ENCODE results near the gene FKBP8. TPM values are rescaled to one million over a fixed set of nuclear protein-coding genes. Genes with fewer than 3 reads are reported as not detected.

Gene FKBP8
- total and polyA plus RNA-seq, 2 of the 4 experiments (the other 2 are of a cell fraction) = 153 to 289 TPM

DNA sequence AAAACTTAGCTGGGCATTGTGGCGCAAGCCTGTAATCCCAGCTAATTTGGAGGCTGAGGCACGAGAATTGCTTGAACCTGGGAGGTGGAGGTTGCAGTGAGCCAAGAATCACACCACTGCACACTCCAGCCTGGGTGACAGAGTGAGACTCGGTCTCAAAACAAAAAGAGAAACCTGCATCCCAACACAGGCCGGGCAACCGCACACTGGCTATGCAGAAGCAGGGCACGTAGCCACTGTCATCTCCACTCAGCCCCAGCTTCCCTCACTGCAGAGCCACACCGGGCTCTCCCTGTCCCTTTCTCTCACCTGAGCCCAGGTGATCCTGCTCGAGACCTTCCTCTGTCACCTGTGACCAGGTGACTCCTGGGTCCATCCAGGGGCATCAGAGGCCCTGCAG, 33.2 kb downstream of the FKBP8 start:
- Histone ChIP-seq H2BK20ac (ENCODE audit: low read depth, low read length) (no peak overlapping the region), H3K56ac (ENCODE audit: extremely low read depth, insufficient read depth, low read length) (no peak overlapping the region), H3K79me1 (ENCODE audit: low read depth in 1 of 2, low read length in 2 of 2) (peaks cover 10 to 92% of the 10 kb centered on the region in 2 experiments; a peak in 3 of 4 replicates), H3K9ac (ENCODE audit: low read depth, low read length) (no peak overlapping the region), H4K91ac (ENCODE audit: insufficient read depth, low read depth, low read length) (no peak overlapping the region), H3K9me1 (ENCODE audit: insufficient read depth, low read length) (peaks cover 47% of the 10 kb centered on the region), H4K8ac (ENCODE audit: low read depth in 2 of 2, low read length in 2 of 2) (no peak overlapping the region), H3K36me3 (ENCODE audit: control insufficient read depth, insufficient read depth, low read length) (no peaks in the 10 kb centered on the region), H3K14ac (replicated peaks; ENCODE audit: low read depth, low read length) (no peak overlapping the region), H3K4ac (ENCODE audit: low read depth, low read length) (no peak overlapping the region), H2BK5ac (ENCODE audit: low read depth, low read length, poor library complexity, severe bottlenecking) (no peak overlapping the region), H2AK5ac (ENCODE audit: low read depth, low read length) (no peak overlapping the region), H3K23ac (ENCODE audit: low read depth, low read length) (no peak overlapping the region), H3K4me1 (ENCODE audit: control insufficient read depth, insufficient read depth, low read length) (peaks cover 28% of the 10 kb centered on the region), H3K4me3 (ENCODE audit: insufficient read depth, low read depth, low read length) (no peak overlapping the region), H2AFZ (replicated peaks; ENCODE audit: low read length, poor library complexity) (no peak overlapping the region), H3K27me3 (ENCODE audit: control insufficient read depth, insufficient read depth, low read length) (no peaks in the 10 kb centered on the region), H2BK120ac (ENCODE audit: low read depth, low read length) (no peak overlapping the region), H4K20me1 (ENCODE audit: insufficient read depth, low read length) (peaks cover 95% of the 10 kb centered on the region), H4K5ac (ENCODE audit: low read depth, low read length) (no peak overlapping the region), H3K4me2 (ENCODE audit: low read depth, low read length) (no peak overlapping the region), H2BK15ac (ENCODE audit: low read depth, low read length) (no peak overlapping the region), H2AK9ac (replicated peaks; ENCODE audit: low read depth, low read length, poor library complexity) (no peak overlapping the region), H3K9me3 (ENCODE audit: control insufficient read depth, insufficient read depth, low read length) (no peaks in the 10 kb centered on the region), H3K18ac (ENCODE audit: low read depth, low read length) (no peak overlapping the region), H3K27ac (ENCODE audit: insufficient read depth, low read length) (no peak overlapping the region)
- ATAC-seq (ENCODE audit: low read depth) = no peak
- no TSS peak for BruUV-seq (replicated peaks)
- intact Hi-C loops (cut with micrococcal nuclease) (no loop called here), dilution Hi-C loops (cut with HindIII; ENCODE audit: low sequenced_read_pairs, unreplicated experiment) (no loop called here), in situ Hi-C loops (cut with MboI; ENCODE audit: low sequenced_read_pairs) (no loop called here)
- no peak for DNase-seq
- POLR2A ChIA-PET (ENCODE audit: unreplicated experiment) = no interaction called here
- CTCF ChIA-PET = no interaction called here
- WGBS, 2 experiments (ENCODE audit: extremely low coverage in 2 of 2, insufficient read length in 1 of 2) = 100% methylated on average over 3 of the region's 8 CpGs; no CpG with 5 or more reads in 1 of the 2 experiments
- TF ChIP-seq NFE2L2 (IDR thresholded peaks at IDR 0.05; ENCODE audit: low read depth, low read length) (no peak), MAZ (IDR thresholded peaks at IDR 0.05; ENCODE audit: borderline replicate concordance, low read depth, low read length) (no peak), BHLHE40 (IDR thresholded peaks at IDR 0.05; ENCODE audit: low read depth, low read length) (no peak), FOS (IDR thresholded peaks at IDR 0.05; ENCODE audit: low read depth, low read length) (no peak), RAD21 (IDR thresholded peaks at IDR 0.05; ENCODE audit: low read length) (no peak), CHD1 (IDR thresholded peaks at IDR 0.05; ENCODE audit: low read depth, low read length) (no peak), MAFK (IDR thresholded peaks at IDR 0.05; ENCODE audit: low read depth, low read length) (no peak), POLR2A (IDR thresholded peaks at IDR 0.05; ENCODE audit: low read depth, low read length) (no peak), MXI1 (IDR thresholded peaks at IDR 0.05; ENCODE audit: borderline replicate concordance, low read depth, low read length) (no peak), RCOR1 (IDR thresholded peaks at IDR 0.05; ENCODE audit: insufficient replicate concordance, low read length) (no peak), SMC3 (IDR thresholded peaks at IDR 0.05; ENCODE audit: low read depth, low read length) (no peak)
- TF ChIP-seq, protein P1, sequence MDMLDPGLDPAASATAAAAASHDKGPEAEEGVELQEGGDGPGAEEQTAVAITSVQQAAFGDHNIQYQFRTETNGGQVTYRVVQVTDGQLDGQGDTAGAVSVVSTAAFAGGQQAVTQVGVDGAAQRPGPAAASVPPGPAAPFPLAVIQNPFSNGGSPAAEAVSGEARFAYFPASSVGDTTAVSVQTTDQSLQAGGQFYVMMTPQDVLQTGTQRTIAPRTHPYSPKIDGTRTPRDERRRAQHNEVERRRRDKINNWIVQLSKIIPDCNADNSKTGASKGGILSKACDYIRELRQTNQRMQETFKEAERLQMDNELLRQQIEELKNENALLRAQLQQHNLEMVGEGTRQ (IDR thresholded peaks at IDR 0.05; ENCODE audit: low read depth, low read length) = no peak
- TF ChIP-seq, protein P2, sequence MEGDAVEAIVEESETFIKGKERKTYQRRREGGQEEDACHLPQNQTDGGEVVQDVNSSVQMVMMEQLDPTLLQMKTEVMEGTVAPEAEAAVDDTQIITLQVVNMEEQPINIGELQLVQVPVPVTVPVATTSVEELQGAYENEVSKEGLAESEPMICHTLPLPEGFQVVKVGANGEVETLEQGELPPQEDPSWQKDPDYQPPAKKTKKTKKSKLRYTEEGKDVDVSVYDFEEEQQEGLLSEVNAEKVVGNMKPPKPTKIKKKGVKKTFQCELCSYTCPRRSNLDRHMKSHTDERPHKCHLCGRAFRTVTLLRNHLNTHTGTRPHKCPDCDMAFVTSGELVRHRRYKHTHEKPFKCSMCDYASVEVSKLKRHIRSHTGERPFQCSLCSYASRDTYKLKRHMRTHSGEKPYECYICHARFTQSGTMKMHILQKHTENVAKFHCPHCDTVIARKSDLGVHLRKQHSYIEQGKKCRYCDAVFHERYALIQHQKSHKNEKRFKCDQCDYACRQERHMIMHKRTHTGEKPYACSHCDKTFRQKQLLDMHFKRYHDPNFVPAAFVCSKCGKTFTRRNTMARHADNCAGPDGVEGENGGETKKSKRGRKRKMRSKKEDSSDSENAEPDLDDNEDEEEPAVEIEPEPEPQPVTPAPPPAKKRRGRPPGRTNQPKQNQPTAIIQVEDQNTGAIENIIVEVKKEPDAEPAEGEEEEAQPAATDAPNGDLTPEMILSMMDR (conservative IDR thresholded peaks at IDR 0.05; ENCODE audit: low read depth, low read length) = no peak
- TF ChIP-seq, protein P3, sequence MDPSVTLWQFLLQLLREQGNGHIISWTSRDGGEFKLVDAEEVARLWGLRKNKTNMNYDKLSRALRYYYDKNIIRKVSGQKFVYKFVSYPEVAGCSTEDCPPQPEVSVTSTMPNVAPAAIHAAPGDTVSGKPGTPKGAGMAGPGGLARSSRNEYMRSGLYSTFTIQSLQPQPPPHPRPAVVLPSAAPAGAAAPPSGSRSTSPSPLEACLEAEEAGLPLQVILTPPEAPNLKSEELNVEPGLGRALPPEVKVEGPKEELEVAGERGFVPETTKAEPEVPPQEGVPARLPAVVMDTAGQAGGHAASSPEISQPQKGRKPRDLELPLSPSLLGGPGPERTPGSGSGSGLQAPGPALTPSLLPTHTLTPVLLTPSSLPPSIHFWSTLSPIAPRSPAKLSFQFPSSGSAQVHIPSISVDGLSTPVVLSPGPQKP (IDR thresholded peaks at IDR 0.05; ENCODE audit: borderline replicate concordance, low read depth, low read length) = no peak

Measured in IMR-90 (cell line).